HG02852 (cell line): ENCODE data around the gene SOX5.
"Not testable (repeated sequence)": the region's sequence is repeated elsewhere in the genome, so short reads cannot be mapped to it uniquely, and the experiment has no call there.

Experiments used
- ATAC-seq: cut with Tn5 transposase; IDR thresholded peaks from one replicate; pipeline ENCODE4 v1.9.1; 2021; ENCODE audit warnings: mild to moderate bottlenecking, moderate library complexity; ENCODE audit not compliant: unreplicated experiment

The SOX5 gene

DNA sequence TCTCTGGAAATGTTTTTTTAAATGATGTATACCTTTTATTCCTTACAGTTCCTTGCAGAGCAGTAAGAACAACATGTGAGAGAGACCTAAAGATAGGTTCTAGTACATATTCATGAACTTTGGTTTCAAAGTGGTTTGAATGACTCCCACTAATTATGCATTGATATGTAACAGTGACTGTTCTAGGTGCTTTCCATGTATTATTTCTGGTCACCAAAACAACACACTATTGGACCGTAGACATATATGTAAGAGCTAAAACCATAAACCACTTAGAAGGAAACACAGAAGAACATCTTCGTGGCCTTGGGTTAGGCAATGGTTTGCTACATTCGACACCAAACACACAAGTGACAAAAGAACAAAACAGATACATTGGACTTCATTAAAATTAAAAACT lies 37.9 kb downstream of the SOX5 start:
- ATAC-seq: no peak

DNA sequence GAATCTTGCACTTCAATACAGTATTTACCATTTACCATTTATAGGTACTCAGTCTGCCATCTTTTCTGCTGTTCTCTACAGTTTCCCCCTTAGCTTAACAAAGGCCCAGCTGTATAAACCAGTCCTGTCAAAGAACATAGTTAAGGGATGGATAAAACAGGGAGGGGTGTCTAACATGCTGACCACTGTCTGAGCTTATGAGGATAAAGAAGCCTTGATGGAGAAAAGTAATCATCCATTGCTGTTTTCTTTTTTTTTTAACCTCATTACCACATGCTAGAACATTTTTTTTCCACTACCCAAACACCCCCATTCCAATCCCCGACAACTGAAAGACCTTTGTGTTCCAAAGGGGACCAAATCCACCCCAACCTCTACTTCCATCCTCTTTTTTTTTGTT lies 39.9 kb downstream of the SOX5 start:
- ATAC-seq: no peak

DNA sequence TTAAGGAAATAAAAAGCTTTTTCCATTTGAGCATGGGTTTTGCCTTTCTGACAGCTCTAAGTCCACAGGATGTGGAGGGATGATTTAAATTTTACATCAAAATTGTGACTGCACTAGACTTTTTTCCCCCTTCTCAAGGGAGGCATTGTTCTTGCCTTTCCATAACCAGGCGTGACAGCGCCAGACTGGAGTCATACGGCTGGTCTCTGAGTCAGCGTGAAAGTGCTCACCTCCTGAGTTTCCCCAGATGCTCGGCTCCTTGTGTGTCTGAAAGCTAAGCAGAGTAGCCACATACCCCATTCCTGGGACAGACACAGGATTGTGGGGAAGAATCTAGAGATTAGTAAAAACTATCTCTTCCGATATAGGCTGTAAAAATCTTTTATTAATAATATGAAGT lies 43.1 kb downstream of the SOX5 start:
- ATAC-seq: no peak

DNA sequence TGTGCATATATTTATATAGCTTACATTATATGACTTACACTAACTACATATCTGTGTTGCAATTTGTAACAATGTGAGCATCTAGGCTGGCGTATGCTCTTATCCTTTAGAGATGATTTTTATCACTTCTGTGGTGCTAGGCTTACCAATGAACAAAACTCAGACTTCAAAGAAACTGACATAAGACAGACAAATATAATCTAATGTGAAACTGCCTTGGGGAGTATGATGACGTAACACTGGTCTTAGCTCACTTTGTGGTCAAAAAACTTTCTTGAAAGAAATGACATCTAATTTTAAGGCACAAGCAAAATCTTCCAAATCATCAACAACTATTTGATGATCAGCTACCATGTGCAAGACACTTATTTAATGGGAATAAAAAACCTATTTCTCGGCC lies 50.0 kb downstream of the SOX5 start:
- ATAC-seq: no peak

DNA sequence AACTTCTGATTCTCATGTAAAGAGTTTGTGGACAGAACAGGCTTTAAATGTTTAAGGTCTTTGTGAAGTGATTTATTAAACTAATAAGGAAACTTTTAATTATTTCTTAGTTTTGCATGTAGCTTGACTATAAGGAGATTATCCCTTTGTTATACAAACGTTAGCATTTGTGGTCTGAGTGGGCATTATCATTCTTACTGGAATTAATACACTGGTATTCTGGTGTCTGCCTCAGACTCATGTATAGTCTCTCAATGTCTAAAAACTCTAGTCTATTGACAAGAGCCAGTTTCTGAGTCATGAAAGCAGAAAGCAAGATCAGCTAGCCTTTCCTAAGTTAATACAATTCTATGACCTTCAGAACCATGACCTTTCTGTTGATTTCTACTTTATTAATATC lies 51.3 kb downstream of the SOX5 start:
- ATAC-seq: no peak

DNA sequence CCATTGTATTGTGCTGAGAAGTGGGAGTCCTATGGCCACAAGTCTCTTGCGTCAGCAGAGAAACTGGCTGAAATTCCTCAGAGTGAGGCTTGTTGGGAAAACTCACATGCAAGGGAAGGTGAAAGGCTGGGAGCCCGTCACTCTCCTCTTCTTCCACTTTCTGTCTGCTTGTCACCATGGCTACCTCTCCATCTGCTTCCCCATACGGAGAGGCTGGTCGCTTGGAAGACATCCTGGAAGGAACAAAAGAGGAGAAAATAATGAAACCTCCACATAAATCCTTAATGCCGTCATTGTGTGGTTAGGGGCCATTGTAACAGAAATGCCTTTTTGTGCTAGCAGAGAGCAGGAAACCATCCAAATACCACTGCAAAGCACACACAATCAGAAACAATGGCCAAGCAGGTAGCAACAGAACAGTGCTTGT lies 53.7 kb downstream of the SOX5 start:
- no peak for ATAC-seq

DNA sequence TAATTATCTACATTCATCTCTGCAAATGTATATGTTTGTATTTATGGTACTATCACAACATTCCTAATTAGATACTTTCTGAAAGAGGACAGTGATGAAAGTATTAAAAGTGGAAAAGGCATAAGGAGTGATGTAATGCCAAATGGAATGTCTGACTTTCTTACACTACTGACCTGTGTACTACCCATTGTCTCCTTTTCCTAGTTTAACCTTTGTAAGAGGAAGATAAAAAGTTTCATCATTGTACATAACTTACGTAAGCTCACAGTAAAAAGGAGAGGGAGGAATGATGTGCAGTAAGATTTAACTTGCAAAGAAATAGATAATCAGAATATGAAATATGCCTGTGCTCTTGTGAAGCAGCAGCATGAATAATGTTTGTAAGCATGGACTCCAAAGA lies 55.9 kb downstream of the SOX5 start:
- no peak for ATAC-seq

DNA sequence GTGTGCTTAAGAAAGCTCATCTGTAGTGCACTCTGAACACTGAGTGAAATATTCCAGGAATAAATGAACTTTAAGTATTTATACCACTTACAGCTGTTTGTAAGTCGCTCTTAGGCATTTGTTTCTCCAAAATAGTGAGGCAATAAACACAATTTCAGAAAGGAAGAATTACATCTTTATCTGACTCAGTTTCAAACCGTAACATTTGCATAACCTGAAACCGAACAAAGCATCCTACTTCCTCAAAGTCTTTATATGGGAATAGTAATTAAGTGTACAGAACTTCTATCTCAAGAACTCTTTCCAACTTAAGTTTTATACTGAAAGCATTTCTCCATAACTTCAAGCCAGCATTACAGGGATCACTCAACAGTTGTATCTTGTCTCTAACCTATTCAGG lies 58.4 kb downstream of the SOX5 start:
- no peak for ATAC-seq

DNA sequence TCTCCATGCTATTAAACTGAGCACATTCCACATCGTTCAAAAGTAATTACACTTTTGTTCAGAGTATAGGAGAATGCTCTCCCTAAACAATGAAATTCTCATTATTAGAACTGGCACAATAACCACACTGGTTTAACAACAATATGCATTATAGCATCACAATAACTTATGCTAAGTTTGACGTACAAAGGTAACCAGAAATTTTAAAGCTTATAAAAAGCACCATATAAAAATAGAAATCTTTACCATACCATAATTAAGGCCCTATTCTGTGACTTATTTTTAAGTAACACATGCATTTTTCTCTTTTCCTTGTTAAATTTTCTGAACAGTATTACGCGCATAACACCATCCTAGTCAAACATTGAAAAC lies 60.4 kb downstream of the SOX5 start:
- ATAC-seq: no peak

DNA sequence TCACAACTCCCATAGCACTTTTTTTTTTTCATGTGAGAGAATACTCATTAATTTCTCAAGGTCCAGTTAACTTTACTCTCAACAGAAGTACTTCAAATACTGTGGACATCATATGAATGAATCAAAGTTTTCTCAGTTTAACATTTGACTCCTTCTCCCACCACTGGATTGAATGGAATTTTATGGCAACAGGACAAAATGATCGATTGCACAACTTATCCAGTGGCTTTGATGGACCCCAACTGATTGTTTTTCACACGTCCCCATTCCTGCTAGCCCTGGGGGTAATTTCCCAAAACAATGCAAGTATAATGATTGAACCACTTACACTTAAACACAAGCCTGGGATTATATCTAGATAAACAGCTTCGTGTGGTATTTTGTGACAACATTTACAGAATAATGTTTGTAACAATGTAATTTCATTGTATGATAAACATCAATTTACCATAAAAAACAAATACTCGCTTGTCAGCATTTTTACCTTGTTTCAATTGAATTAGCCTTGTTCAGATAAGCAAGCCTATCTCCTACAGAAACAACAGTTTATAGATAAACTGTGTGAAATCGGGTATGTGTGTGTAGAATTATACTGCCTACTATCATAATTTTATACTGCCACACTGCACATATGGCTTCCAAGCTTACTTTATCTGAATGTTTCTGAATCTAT lies 60.9 kb downstream of the SOX5 start:
- no peak for ATAC-seq

DNA sequence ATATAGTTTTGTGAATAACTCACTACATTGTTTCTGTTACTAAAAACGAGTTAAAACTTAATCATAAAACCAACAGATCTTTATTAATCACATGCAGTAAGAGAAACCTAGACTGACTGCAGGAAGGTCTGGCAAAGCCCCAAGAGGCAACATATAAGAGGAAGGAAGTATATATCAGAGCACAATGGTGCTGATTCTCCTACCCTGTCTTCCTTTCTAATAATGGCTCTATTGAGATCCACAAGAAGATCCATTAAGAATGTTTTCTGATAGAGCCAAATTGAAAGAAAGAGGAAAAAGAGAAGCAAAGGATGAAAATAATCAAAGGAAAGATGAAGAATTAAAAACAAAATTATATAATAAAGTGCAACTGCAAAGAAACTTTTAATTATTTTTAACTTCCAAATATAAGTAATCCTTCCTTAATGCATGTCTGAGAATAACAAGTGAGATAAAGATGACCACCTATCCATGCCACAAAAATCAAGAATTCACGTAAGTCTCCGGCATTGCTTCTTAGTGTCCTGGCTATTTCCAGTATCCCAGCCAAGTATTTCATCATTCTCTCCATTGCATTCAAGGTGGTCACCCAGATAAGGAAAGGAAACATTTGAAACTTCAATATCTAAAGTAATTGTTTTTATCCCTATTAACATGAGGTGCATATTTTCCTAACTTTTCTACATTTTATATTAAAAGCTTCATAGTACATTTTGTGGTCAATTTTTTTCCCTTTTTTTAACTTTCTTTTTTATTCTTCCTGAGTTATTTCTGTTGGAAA lies 62.2 kb downstream of the SOX5 start:
- ATAC-seq: no peak

DNA sequence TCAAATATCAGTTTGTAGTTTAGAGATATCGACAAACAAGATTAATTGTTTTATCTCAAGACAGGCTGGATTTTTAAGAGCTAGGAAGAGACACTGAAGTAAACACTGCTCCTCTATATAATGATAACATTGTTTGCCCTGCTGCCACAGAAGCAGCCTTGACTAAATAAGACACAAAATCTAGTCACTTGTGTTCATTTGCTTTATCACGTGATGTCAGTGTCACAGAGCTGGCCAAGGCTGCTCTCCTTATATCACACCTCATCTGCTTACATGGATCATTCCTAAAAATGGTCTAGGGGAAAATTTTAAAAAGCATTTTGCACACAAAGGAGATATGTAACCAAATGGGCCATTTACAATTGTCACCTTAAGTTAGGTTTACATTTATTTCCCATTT lies 64.1 kb downstream of the SOX5 start:
- no peak for ATAC-seq

DNA sequence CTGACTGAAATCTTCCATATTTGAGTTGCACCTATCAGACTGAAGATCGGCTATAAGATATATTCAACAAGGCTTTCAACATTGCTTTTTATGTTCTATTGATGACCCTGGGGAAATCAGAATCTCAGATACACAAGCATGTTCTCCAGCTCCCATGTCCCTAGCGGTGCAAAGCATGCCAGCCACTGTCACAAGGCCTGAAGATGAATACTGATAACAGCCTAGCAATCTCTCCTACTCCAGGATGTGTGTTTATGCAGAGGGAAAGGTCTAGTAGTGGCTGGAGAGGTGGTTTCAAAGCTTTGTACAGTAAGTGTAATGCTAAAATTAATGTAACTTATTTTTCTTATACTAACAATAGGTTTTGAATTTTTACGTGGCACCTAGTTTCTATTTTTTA lies 64.6 kb downstream of the SOX5 start:
- ATAC-seq: no peak

DNA sequence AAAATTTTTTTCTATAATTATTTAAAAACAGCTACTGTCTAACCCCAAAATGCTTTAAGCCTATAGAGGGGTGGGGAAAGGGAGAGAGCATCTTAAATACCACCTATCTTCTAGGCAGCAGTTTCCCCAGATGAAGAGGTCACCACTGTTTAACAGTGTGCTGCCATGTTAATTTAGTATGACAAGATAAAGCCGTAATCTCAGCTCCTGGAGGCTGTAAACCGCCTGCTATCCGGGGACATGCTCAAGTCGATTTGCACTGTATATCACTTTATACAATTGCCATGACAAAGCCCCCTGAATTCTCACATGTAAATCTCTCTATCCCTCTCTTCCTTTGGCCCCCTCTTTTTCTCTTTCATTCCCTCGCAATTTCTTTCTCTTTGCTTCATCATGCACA lies 68.5 kb downstream of the SOX5 start:
- ATAC-seq: no peak

DNA sequence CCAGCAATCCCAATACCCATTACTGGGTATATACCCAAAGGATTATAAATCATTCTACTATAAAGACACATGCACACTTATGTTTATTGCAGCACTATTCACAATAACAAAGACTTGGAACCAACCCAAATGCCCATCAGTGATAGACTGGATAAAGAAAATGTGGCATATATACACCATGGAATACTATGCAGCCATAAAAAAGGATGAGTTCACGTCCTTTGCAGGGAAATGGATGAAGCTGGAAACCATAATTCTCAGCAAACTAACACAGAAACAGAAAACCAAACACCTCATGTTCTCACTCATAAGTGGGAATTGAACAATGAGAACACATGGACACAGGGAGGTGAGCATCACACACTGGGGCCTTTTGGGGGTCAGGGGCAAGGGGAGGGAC lies 72.9 kb downstream of the SOX5 start:
- ATAC-seq: not testable (repeated sequence)

DNA sequence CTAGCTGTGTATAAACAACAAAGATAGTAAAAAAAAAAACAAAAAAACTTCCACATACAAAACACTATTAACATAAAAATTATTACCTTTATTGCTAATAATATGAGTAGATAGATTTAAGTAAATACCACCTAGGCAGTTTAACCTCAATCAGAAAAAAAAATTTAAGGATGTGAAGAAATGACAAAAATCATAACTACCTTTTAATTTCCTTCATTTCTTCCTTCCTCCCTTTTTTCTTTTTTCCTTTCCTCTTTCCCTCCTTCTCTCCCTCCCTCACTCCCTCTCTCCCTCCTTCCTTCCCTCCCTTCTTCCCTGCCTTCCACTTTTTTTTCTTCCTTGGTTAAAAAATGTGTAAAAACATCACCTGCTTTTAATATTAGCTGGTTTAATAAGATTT lies 81.7 kb downstream of the SOX5 start:
- ATAC-seq: no peak

DNA sequence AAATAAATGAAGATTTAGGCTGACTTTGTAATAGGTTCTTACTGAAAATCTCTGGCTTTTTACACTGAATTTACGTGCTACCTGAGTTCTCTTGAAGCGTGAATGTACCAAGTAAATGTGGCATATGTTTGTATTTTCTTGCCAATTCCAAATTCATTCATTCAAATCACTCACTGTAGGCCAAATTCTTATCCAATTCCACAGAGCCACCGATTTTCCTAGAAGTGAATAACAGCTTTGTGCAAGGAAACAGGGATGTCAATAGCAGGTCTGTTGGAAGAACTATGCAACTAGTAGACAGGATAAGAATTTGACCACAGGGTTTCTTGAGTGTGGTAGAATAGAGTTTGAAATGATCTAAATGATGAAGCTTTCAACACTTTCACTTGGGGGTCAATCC lies 86.8 kb downstream of the SOX5 start:
- no peak for ATAC-seq

DNA sequence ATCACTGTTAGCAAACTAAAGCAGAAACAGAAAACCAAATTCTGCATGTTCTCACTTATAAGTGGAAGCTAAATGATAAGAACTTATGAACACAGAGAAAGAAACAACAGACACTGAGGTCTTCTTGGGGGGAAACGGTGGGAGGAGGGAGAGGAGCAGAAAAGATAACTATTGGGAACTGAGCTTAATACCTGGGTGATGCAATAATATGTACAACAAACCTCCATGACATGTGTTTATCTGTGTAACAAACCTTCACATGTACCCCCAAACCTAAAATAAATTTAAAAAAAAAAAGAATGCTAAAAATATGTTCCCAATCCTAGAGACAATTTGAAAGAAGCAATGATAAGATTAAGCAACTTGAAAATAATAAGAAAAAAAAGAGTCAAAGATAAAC lies 89.5 kb downstream of the SOX5 start:
- ATAC-seq: no peak

DNA sequence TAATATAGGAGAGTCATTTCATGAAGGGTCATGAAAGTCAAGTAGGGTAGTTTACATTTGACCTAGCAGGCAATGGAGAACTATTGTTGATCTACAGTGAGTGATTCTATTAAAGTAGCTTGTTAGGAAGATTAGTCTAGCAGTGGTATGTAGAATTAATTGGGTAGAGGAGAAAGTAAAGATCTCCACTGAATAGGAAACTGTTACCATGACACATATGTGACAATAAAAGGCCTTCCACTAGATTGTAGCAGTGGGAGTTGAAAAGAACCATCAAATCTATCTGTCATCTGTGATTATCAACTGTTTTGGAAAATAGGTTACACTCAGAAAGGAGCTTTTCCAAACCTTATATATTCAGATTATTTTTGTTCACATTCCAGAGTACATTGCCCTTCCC lies 92.3 kb downstream of the SOX5 start:
- no peak for ATAC-seq

DNA sequence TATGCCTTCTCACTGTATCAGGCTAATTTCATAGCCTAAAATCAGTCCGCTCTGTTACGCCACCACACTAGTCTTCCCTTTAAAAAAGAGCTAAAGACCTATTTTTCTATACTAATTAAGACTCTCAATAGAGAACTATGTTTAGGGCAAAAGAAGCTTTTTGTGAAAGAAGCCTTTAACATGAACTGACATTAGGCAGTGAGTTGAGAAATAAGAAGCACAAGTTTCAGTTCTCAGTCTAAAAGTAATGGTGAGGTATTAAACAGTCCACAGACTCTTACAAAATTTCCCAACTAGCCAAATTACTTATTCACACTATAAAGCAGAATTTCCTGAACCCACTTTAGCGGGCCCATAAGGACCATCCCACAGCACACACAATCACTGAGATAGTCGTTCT lies 93.7 kb downstream of the SOX5 start:
- no peak for ATAC-seq

DNA sequence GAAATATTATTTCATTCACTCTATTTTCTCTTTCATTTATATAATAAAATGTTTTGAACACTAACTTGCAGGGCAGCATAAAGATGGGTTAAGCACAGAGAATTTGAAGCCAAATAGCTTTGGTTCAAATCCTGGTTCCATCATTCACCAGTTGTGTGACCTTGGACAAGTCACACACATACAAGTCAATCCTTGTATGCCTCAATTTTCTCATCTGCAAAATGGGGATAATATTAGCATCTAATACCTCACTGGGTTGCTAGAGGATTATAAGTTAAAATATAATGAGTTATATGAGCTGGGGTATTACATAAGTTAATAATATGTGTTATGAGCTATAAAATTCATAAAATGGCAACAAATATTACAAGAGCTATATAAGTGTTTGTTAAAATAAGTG lies 94.9 kb downstream of the SOX5 start:
- ATAC-seq: no peak

DNA sequence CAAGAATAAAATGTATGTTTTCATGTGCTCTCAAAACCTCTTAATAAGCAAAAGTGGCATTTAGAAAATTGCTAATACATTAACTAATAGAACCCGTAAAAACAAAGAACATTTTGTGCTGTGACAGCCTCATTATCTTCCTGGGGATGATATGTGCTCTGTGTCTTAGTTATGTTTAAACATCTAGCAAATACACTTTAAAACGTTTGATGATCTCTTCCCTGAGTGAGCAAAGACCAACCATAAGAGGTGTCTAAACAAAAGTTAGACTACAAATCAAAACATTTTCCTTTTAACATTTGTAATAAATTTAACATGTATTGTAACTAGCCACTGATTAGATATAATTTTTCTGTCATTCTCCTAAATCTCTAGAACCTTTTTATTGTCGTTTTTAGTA lies 95.8 kb downstream of the SOX5 start:
- no peak for ATAC-seq

DNA sequence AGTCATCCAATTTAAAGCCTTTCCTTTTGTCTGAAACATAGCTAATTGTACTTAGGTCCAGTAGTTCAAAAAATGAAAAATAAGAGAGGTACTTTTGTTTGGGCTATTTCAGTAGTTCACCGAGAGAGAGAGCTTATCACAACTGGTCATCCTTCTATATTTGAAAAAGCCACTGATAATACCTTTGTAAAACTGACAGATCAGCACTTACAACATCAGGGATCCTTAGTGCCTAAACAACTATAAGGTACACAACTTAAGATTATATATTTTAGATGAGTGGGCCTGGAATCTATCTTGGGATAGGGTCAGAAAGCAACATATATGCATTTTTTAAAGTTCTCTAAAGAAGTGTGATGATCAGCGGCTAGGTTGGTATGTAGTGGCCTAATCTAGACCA lies 97.9 kb downstream of the SOX5 start:
- no peak for ATAC-seq
